CD4-positive, alpha-beta T cell (primary cell): ENCODE results near the gene PPP6R3. TPM values are rescaled to one million over a fixed set of nuclear protein-coding genes. Genes with fewer than 3 reads are reported as not detected.

ENCODE experiments used
- ATAC-seq: fragments of 200-7000 bp; cut with Tn5 transposase; one replicate; pipeline ENCODE4 v1.10.0; 2022; ENCODE audit warnings: mild to moderate bottlenecking; ENCODE audit not compliant: poor library complexity
- CTCF ChIA-PET: fragments of 350-600 bp; sonication (Branson Sonifier 250); formaldehyde crosslinking; loops from one replicate; lab custom pipeline; 2021; ENCODE audit warnings: antibody characterized with exemption, inconsistent platforms; lab: Charles Lee
- POLR2A ChIA-PET: fragments of 350-600 bp; sonication (Branson Sonifier 250); formaldehyde crosslinking; loops from one replicate; lab custom pipeline; 2021; ENCODE audit warnings: antibody characterized with exemption, inconsistent platforms; lab: Charles Lee
- DNase-seq, 14 experiments: peaks; one replicate each; pipeline ENCODE4 v3.0.0-alpha.2; 2013 to 2020; ENCODE audit warnings: mixed read lengths in 2 of 14
- H3K27ac ChIP-seq, 2 donors: one replicate each; pipeline versions ENCODE4 v1.5.1 to v1.7.0; 2013; ENCODE audit warnings: low read length in 2 of 2, low read depth in 1 of 2, mild to moderate bottlenecking in 1 of 2
- H3K27me3 ChIP-seq, 2 experiments: 1 replicate in 1 of 2; 2 replicates in 1 of 2; pipeline versions ENCODE4 v1.6.1 to v1.7.0; 2013; ENCODE audit warnings: low read length in 2 of 2, control low read depth in 1 of 2, mild to moderate bottlenecking in 1 of 2, moderate library complexity in 1 of 2; ENCODE audit not compliant: insufficient read depth in 2 of 2, control insufficient read depth in 1 of 2
- H3K36me3 ChIP-seq: one replicate; pipeline ENCODE4 v1.6.1; 2013; ENCODE audit warnings: low read length, control low read depth; ENCODE audit not compliant: insufficient read depth
- H3K4me1 ChIP-seq: one replicate; pipeline ENCODE4 v1.6.1; 2013; ENCODE audit warnings: low read length, control low read depth; ENCODE audit not compliant: insufficient read depth
- H3K4me3 ChIP-seq: one replicate; pipeline ENCODE4 v1.5.1; 2013; ENCODE audit warnings: mild to moderate bottlenecking, low read length, moderate library complexity
- H3K9me3 ChIP-seq, 2 experiments: 1 replicate in 1 of 2; 2 replicates in 1 of 2; pipeline versions ENCODE4 v1.6.1 to v1.7.0; 2013; ENCODE audit warnings: low read length in 2 of 2, mild to moderate bottlenecking in 2 of 2, control low read depth in 1 of 2, moderate library complexity in 1 of 2; ENCODE audit not compliant: control insufficient read depth in 1 of 2, insufficient read depth in 1 of 2
- H3K27ac Mint-ChIP-seq: one replicate; pipeline ENCODE4 v1.8.0; 2020; ENCODE audit warnings: mixed read lengths
- H3K27me3 Mint-ChIP-seq: one replicate; pipeline ENCODE4 v1.8.0; 2021; ENCODE audit warnings: mixed read lengths
- H3K36me3 Mint-ChIP-seq: one replicate; pipeline ENCODE4 v1.8.0; 2021; ENCODE audit warnings: low read depth, mixed read lengths
- H3K4me1 Mint-ChIP-seq: one replicate; pipeline ENCODE4 v1.8.0; 2021; ENCODE audit warnings: low read depth, mixed read lengths
- H3K4me3 Mint-ChIP-seq: one replicate; pipeline ENCODE4 v1.8.0; 2020; ENCODE audit warnings: mild to moderate bottlenecking, mixed read lengths
- H3K9me3 Mint-ChIP-seq: one replicate; pipeline ENCODE4 v1.8.0; 2020; ENCODE audit warnings: mixed read lengths
- intact Hi-C, 2 experiments: fragments of 100-400 bp; cut with DNase I in 1 of 2; cut with micrococcal nuclease in 1 of 2; formaldehyde crosslinking; loops; one replicate each; pipeline versions ENCODE4 v1.15.1 to v1.9.0; 2023 to 2025; cut with DNase I, micrococcal nuclease
- total RNA-seq, 174 experiments: library from RNA in 2 of 174; stranded (reverse) in 2 of 174; gene quantifications; one replicate each; pipeline ENCODE4 v1.2.3 and lab custom pipeline; 2021 to 2026
- TF ChIP-seq, protein P1 (sequence below): fragments of 200-600 bp; IDR thresholded peaks from one replicate; pipeline ENCODE4 v1.8.0; 2022; ENCODE audit warnings: antibody characterized with exemption, mild to moderate bottlenecking

The PPP6R3 gene
- total RNA-seq, 2 experiments from 2014 or later = 108 to 109 TPM

DNA sequence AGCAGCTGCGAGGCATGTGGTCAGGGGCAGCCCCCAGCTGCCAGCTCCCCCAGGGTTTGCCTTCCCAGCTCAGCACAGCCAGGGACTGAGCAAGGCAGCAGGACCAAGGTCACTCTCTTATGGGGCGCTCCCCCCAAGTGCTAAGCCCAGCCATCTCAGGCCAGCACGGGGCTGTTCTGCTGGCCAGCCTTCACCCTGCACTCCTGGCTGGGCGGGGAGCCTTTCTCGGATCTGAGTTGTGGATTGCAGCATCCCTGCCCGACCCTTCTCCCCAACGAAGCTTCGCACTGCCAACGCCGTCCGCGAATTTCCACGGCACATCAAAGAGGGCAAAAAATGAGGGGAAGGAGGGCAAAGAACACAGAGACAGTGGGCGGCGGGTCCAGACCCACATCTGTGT lies 181.3 kb downstream of the PPP6R3 start:
- TF ChIP-seq, protein P1, sequence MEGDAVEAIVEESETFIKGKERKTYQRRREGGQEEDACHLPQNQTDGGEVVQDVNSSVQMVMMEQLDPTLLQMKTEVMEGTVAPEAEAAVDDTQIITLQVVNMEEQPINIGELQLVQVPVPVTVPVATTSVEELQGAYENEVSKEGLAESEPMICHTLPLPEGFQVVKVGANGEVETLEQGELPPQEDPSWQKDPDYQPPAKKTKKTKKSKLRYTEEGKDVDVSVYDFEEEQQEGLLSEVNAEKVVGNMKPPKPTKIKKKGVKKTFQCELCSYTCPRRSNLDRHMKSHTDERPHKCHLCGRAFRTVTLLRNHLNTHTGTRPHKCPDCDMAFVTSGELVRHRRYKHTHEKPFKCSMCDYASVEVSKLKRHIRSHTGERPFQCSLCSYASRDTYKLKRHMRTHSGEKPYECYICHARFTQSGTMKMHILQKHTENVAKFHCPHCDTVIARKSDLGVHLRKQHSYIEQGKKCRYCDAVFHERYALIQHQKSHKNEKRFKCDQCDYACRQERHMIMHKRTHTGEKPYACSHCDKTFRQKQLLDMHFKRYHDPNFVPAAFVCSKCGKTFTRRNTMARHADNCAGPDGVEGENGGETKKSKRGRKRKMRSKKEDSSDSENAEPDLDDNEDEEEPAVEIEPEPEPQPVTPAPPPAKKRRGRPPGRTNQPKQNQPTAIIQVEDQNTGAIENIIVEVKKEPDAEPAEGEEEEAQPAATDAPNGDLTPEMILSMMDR = no peak
- intact Hi-C loops = no loop called here
- ATAC-seq = no peak

DNA sequence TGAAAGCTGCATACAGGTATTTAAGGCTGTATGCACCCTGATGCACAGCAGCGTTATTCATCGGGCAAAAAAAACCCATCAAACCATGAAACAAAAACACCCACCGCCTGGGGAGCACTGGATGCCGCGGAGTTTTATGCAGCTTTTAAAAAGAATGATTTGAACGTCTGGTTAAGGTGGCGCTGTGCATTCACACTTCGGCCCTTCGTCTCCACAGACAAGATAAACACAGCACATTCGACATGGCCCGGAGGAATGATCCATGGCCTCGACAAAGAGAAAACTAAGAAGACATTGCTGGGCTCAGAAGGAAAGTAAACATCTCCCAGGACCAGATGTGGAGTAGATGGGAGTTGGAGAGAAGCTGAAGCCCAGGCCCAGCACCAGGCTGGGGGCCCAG lies 183.0 kb downstream of the PPP6R3 start:
- Mint-ChIP-seq H3K27me3 (peaks cover 14% of the 10 kb centered on the region), H3K27ac (no peak overlapping the region), H3K36me3 (no peaks in the 10 kb centered on the region), H3K4me1 (no peaks in the 10 kb centered on the region), H3K9me3 (peaks cover 10% of the 10 kb centered on the region), H3K4me3 (no peak overlapping the region)
- TF ChIP-seq, protein P1 = no peak
- Histone ChIP-seq H3K4me3 (no peak overlapping the region), H3K36me3 (no peaks in the 10 kb centered on the region), H3K9me3 (peaks cover 5 to 10% of the 10 kb centered on the region in 2 experiments), H3K4me1 (no peaks in the 10 kb centered on the region), H3K27ac (no peak overlapping the region), H3K27me3 (peaks cover 0 to 4% of the 10 kb centered on the region in 2 experiments)
- ATAC-seq (no peak), DNase-seq (no peak)
- intact Hi-C loops = no loop called here
- ChIA-PET CTCF (no interaction called here), POLR2A (no interaction called here)

More for the DNA sequence above, 181.3 kb downstream of the PPP6R3 start:
- H3K27ac Mint-ChIP-seq = no peak overlapping the region
- H3K9me3 Mint-ChIP-seq = peaks cover 6% of the 10 kb centered on the region
- Histone ChIP-seq H3K36me3 (no peaks in the 10 kb centered on the region), H3K9me3 (peaks cover 0 to 3% of the 10 kb centered on the region in 2 experiments), H3K4me1 (no peaks in the 10 kb centered on the region), H3K4me3 (no peak overlapping the region), H3K27me3 (peaks cover 0 to 4% of the 10 kb centered on the region in 2 experiments), H3K27ac (no peak overlapping the region)
- H3K36me3 Mint-ChIP-seq = no peaks in the 10 kb centered on the region
- peaks cover 5% of the 10 kb centered on the region for H3K27me3 Mint-ChIP-seq
- no peak overlapping the region for H3K4me3 Mint-ChIP-seq
- DNase-seq = no peak
- H3K4me1 Mint-ChIP-seq = no peaks in the 10 kb centered on the region
- ChIA-PET CTCF (no interaction called here), POLR2A (no interaction called here)

DNA sequence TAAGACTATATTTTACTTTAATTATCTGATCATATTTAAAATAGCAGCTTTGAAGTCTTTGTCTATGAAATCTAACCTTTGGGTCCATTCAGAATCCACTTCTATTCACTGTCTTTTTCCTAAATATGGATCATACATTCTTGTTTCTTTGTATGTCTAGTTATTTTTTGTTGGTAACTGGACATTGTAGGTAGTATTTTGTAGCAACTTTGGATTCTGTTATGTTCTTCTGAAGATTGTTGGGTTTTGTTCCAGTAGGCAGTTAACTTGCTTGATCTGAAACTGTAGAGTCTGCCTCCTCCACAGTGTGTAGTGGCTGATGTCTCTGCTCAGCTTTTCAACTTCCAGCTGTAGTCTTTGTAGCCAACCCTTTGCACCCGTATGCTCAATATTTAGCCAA lies 186.3 kb downstream of the PPP6R3 start:
- Mint-ChIP-seq H3K4me1 (no peaks in the 10 kb centered on the region), H3K27ac (no peak overlapping the region), H3K27me3 (peaks cover 24% of the 10 kb centered on the region), H3K9me3 (peaks cover 10% of the 10 kb centered on the region), H3K4me3 (no peak overlapping the region), H3K36me3 (no peaks in the 10 kb centered on the region)
- Histone ChIP-seq H3K36me3 (no peaks in the 10 kb centered on the region), H3K9me3 (peaks cover 5 to 10% of the 10 kb centered on the region in 2 experiments), H3K4me3 (no peak overlapping the region), H3K4me1 (no peaks in the 10 kb centered on the region), H3K27ac (no peak overlapping the region), H3K27me3 (peaks cover 0 to 6% of the 10 kb centered on the region in 2 experiments)
- no peak for DNase-seq
- ATAC-seq = no peak
- CTCF ChIA-PET = no interaction called here
- intact Hi-C loops = no loop called here
- POLR2A ChIA-PET = no interaction called here
- TF ChIP-seq, protein P1 = no peak
